ENCODE measurements around the gene TPPP2.

GRCh38 chr14:21078726-21079125 is 48.7 kb downstream of the TPPP2 start:
- TF ChIP-seq CTCF (IDR thresholded peaks at IDR 0.05) (no peak), POLR2A (IDR thresholded peaks at IDR 0.05) (no peak)
